K562 treated with DMSO at 1 percent for 12 hours (cell line): ENCODE measurements around the gene CNKSR3. TPM values are rescaled to one million over a fixed set of nuclear protein-coding genes. Genes with fewer than 3 reads are reported as not detected.

Experiments used
- total RNA-seq: library from RNA; unstranded; fragments of 300-600 nt; gene quantifications from 2 replicates; pipeline ENCODE4 v1.2.3, GENCODE V29; 2022; ENCODE audit not compliant: insufficient read depth

The CNKSR3 gene
- total RNA-seq, result 3.6 and 4.5 TPM in 2 replicates

GRCh38 chr6:154510144-154510905 is at the start of gene CNKSR3:
Gene CNKSR3, minus strand, starts transcription at chr6:154510685. Its CDS starts 571 bp downstream, at chr6:154510114.

GRCh38 chr6:154356690-154357089 is 153.8 kb downstream of the CNKSR3 start, which contains the start of gene IPCEF1:
Gene IPCEF1, minus strand, starts transcription at chr6:154356803. Its CDS starts 90,856 bp downstream, at chr6:154265947.

Other genes starting within 250 kb of the CNKSR3 start
- not detected in 2 replicates for gene IPCEF1, start 153.9 kb downstream of the CNKSR3 start, total RNA-seq
- 7.5 and 24.9 TPM in 2 replicates for gene SCAF8, start 222.7 kb upstream of the CNKSR3 start, total RNA-seq